Sciatic nerve (tissue), 2 donors: ENCODE data around the gene SLC29A3. TPM values are rescaled to one million over a fixed set of nuclear protein-coding genes. Genes with fewer than 3 reads are reported as not detected.

Experiments
- ATAC-seq: fragments of 200-7000 bp; cut with Tn5 transposase; one replicate; pipeline ENCODE4 v1.9.1; 2020; ENCODE audit warnings: mild to moderate bottlenecking, moderate library complexity
- DNase-seq: peaks from one replicate; pipeline ENCODE4 v3.0.0-alpha.2; 2020; ENCODE audit warnings: low spot score
- intact Hi-C: fragments of 100-400 bp; cut with DNase I; formaldehyde crosslinking; loops from one replicate; pipeline ENCODE4 v1.14.2; 2022
- total RNA-seq: library from RNA; stranded (reverse); fragmentation: NEBNext Ultra II Directional; extraction: Animal tissue kit (Norgen Biotek cat#: 25700); gene quantifications from one replicate; pipeline ENCODE4 v1.2.1, GENCODE V29; 2021
- donor health status: DM: no; HTN: no; CAD: no.
- donor health status: DM: no; HTN: no; CAD: no.

Gene SLC29A3
- total RNA-seq, 1 donor from 2014 or later: 8.7 TPM

DNA sequence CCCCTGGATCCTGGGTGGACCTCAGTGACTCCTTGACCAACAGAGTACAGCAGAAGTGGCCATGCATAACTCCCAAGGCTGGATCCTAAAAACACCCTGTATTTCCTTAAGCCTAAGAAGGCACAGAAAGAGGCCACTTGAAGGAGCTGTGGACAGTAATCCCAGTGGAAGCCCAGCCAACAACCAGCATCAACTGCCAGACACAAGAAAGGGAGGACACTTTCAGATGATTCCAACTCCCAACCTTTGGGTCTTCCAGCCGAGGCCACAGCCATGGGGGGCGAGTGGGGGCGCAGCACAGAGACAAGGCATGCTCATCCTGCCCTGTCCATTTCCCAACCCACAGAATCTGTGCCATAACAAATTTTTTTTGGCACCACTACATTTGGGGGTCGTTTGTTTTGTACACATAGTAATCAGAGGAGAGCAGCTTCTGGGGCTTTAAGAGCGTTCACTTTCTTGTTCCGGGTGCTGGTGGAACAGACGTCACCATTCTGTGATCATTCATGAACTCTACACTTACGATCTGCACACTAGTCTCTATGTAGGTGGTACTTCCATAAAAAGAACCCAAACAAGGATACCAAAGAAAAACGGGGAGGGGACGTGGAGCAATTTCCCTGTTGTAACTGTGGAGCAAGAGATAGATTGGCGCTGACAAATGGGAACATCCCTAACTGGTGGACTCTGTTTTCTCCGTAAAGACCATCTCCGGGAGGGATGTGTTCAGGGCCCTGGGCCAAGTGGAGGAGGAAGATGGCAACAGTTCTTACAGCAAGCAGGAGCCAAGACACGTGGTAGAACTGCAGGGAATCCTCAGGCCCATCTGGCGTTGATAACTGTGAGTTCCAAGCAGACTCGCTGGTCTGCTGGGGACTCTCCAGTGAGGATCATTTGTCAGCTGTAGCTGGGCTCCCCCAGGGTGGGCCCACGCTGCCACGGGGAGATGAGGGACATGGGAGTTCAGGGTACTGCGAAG is 6.0 kb upstream of the SLC29A3 start:
- peak; percentile 91 for ATAC-seq
- intact Hi-C loops: loop anchor here (5.0 to 10.0 kb wide), 3 partner anchors 252 to 582 kb away; no protein-coding TSS in a partner anchor
- peak; percentile 81 for DNase-seq

DNA sequence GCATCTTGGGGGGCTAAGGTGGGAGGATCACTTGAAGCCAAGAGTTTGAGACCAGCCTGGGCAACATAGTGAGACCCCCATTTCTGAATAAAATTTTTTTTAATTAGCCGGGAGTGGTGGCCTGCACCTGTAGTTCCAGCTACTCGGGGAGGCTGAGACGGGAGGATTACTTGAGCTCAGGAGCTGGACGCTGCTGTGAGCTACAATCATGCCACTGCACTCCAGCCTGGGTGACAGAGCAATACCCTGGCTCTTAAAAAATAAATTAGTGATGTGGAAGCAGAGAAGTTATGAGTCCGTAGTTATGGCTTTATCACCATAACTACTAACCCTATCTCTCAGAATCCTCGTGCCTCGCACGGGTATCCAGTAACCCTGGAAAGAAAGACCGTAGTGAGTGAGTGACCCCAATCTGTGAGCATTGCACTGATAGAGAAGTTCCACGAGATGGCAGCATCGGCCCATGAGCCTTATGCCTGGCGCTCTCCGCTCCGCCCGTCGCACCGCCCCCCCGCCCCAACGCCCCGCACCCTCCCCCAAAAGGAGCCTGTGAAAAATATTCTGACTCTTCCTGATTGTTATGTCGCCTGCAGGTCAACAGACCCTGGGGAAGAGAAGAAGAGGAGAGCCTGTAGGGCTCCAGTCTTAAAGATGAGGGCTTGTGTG is 4.9 kb upstream of the SLC29A3 start:
- DNase-seq (peak; percentile 79), ATAC-seq (peak; percentile 65)
- intact Hi-C loops: loop anchor here (5.0 to 10.0 kb wide), 3 partner anchors 251 to 581 kb away; no protein-coding TSS in a partner anchor

DNA sequence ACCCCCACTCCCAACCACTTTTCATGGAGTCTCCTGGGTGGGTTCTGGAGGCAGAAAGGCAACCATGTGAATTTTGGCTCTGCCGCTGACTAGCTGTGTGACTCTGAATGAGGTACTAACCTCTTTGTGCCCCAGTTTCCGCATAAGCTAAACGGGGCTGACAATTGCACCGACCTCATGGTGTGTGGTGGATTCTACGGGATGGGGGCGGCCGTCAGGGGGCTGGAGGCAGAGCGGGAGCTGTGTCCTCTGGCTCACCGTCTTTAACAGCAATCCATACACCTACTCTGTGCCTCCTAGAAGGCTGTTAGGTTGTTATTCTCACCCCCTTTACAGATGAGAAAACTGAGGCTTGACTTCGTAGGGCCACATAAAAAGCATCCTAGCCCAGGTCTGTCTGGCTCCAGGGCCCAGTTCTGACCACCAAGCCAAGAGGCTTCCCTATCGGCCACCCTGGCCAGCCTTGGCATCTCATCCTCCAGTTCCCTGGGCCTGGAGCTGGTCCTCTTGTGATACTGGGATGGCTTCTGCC is 4.3 kb upstream of the SLC29A3 start:
- DNase-seq (no peak), ATAC-seq (no peak)
- intact Hi-C loops: loop anchor here (5.0 to 10.0 kb wide), 3 partner anchors 250 to 580 kb away; no protein-coding TSS in a partner anchor

DNA sequence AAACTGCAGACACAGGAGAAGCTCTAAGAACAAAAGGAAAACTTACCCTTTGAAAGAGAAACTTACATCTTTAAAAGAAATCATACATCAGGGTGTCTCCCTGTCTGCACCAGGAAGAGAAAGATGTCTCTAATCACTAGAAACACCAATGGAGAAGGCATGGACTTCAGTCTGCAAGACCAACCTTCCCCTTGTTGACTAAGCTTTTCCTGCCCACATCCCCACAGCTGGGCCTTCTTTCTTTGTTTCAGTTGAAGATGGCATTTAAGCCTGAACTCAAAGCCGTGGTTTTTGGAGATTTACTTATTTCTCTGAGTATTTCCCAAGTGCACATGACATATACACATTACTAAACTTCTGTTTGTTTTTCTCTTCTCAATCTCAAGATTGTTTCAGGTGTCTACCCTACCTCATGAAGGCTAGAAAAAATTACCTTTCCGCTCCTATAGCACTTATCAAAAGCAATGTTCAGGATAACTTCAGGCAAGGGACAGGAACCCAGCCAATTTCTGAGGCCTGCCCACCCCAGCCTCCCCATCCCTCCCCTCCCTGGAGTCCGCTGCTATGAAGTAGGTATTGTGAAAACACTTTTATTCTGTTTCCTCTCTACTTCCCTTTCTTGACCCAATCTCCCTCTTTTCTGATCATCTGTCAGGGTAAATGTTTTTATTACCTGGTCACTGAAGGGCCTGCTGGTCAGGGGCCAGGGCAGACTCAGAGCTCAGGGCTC is 2.8 kb upstream of the SLC29A3 start:
- DNase-seq: no peak
- intact Hi-C loops: loop anchor here (10.0 kb wide), 2 partner anchors 249 to 579 kb away; no protein-coding TSS in a partner anchor
- ATAC-seq: no peak

DNA sequence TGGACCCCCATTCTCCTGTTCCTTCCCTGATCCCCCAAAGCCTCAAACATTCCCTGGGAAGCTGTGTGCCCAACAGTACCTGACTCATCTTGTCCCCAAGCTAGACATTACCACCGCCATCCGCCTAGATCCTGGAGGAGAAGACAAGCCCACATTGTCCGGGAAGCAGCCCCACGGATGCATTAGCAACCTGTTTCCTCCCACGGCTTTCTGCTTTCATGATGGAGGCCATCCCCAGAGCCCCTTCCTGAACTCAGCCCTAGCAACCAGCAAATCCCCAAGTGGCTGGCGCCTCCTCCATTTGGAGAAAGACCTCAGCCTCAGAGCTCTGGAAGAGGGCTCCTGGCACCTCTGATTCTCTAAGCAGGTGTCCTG is 2.3 kb upstream of the SLC29A3 start:
- ATAC-seq (no peak), DNase-seq (no peak)
- intact Hi-C loops: loop anchor here (10.0 kb wide), 2 partner anchors 248 to 578 kb away; no protein-coding TSS in a partner anchor

DNA sequence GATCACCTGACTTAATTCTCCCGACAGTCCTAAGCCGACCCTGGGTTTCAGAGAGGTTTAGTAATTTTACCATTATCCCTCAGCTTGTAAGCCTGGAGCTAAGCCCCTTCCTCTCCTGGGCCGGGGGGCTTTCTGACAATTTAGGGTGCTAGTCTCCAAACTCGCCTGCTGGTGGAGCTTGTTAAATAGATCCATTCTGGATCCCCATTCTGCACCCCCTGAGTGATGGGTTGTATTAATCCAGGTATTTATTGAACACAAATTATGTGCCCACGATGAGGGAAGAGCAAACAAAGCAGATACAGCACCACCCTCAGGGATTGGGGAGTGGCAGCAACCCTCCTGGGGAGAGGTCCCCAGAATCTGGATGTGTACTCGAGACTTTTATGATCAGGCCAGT is 1.3 kb upstream of the SLC29A3 start:
- intact Hi-C loops: loop anchor here (10.0 kb wide), 2 partner anchors 247 to 577 kb away; no protein-coding TSS in a partner anchor
- no peak for DNase-seq

DNA sequence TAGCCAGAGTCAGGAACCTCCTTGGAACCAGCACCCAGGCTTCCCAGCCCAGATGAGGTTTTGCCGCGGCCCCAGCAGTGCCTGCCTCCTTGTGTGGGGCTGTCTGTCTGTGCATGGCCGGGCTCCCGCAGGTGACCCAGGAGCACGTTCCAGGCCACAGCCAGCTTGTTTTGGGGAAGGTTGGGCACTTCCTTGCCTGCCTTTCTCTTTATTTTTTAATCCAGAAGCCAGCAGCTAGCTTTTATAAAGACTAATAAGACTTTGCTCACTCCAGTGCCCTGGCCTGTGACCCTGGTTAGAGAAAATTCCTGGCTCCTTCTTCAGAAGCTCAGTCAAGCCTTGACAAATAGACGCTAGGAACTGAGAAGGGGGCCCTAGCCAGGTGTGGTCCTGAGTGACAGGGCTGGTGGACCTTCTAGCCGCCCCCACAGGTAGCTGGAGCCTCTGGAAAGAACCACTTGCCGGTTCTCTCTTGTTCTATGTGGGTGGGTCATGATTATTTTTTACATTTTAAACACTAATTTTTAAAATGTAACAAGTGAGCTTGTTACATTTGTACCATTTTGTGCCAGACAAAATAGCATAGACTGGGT is 837 bp downstream of the SLC29A3 start:
- no peak for ATAC-seq
- intact Hi-C loops: loop anchor here (10.0 kb wide), 2 partner anchors 245 to 575 kb away; no protein-coding TSS in a partner anchor
- DNase-seq: no peak

More for the DNA sequence above, 1.3 kb upstream of the SLC29A3 start:
- no peak for ATAC-seq

DNA sequence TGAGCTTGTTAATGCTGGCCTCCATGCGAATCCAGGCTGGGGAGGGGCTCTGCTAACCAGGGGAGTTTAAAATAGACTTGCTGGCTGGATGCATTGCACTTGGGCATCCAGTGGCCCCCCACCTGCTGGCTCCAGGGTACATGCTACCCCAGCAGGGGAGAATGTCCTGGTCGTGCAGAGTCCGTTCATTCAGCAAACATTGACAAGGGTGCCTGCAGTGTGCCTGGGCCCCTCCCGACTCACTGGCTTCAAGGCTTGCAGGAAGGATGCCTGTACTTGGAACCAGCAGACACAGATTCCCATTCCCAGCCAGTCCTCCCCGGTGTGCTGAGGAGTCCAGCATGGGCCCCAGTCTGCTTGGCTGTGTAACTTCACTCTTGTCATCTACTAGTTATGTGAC is 1.5 kb downstream of the SLC29A3 start:
- DNase-seq (no peak), ATAC-seq (no peak)
- intact Hi-C loops: no loop called here

DNA sequence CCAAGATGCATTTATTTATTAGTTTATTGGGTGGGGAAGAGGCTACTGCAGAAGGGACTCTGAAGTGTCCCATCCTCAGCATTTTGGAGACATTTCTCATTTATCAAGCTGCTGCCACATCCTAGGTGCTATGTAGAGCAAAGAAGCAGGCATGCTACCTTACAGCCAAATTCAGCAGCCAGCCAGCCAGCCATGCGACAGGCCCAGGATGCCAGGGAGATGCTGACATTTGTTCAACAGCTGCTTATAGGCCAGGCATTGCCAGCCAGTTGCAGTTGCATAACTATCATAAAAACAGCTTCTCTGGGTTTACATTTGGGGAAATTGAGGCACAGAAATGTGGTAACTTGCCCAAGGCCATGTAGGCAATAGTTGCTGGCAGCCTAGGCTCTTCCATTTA is 2.3 kb downstream of the SLC29A3 start:
- intact Hi-C loops: no loop called here
- ATAC-seq (no peak), DNase-seq (no peak)

DNA sequence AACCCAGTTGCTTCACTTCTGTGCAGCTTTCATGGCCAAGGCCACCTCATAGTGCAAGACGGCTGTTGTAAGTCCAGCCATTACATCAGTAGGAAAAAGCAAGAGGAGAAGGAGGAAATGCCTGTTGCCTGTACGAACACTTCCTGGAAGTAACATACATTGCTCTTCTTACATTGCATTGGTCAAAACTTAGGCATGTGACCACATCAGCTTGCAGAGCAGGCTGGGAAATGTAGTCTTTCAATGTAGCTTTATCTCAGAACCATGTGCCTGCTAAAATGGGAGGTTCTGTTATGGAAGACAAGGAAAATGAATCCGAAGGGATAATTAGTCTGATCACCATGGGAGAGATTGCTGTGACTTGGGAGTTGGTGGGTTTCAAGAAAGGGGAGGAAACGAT is 4.3 kb downstream of the SLC29A3 start:
- intact Hi-C loops: no loop called here
- no peak for DNase-seq
- no peak for ATAC-seq

DNA sequence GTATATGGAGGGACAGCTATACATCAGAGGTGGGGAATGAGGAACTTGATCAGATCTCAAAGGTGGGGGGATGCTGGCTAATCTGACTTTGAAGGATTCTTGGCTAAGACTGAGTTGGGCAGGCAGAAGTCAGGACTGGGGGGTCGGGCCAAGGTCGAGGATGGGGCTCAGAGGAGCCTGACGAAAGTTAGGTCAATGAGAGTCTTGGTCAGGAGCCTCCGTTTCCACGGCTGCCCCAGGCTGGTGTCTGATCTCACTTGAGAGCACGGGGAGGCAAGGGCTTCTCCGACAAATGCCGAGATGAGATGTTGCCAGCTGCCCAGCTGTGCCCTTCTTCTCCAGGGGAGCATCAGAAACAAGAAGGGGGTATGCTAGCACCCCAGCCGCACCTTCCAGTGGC is 5.7 kb downstream of the SLC29A3 start:
- ATAC-seq (no peak), DNase-seq (no peak)
- intact Hi-C loops: no loop called here

DNA sequence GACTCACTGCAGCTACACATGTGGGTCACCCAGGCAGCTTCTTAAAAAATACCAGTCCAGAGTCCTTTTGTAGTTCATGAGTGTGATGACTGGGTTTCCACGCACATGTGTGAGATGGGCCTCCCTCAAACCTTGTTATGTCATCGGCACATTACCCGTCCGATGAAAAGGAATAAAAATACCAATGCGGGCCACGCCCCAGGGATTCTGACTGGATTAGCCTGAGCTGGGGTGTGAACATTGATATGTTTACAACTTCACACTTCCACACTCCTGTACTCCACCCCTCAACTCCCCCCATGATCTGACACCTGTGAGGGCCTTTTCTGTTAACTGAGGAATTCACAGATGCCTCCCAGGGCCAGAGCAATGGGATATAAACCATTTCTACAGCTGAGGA is 6.2 kb downstream of the SLC29A3 start:
- intact Hi-C loops: no loop called here
- DNase-seq: no peak
- ATAC-seq: no peak

DNA sequence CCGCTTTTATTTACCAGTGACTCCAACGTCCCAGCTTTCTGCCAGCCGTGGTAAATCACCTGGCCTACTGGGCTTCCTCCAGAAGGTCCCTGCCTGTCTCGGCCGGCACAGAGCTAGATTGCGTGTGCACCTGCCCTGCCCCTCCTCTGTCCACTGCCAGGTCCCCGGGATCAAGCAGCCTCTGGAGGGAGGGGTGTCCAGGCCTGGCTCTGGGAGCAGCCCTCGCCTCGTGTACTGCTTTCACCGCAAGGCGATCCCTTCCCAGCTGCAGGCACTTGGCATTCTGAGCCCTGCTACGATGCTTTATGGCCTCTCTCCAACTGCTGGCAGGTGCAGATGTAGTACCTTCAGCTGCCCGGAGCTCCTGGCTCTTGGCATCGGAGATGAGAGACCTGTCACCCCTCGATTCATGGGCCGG is 7.4 kb downstream of the SLC29A3 start:
- intact Hi-C loops: no loop called here
- ATAC-seq: no peak
- no peak for DNase-seq

DNA sequence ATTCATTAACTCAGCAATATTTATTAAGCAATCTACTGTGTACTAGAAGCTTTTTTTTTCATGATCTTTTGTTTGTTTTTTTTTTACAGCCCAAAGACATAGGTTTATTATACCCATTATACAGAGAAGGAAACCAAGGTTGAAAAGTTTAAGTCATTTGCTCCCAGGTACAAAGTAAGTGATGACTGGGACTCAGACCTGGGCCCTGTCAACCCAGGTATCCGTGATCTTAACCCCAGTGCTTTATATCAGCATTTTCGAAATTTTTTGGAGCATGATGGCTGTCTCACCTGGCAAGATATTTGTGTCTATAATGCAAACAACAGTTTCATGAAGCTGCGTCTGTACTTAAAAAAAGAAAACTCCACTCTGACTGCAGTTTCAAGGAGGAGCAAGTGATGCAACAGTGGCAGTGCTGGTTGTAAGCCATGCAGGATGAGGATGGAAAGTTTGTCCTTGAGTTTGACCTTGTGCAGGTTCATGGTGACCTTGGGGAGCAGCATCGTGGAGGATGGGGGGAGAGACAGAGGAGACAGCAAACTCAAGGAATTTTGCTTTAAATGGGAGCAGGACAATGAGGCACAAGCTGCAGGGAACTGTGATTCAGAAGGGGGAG is 11.8 kb downstream of the SLC29A3 start:
- DNase-seq (no peak), ATAC-seq (no peak)
- intact Hi-C loops: no loop called here

DNA sequence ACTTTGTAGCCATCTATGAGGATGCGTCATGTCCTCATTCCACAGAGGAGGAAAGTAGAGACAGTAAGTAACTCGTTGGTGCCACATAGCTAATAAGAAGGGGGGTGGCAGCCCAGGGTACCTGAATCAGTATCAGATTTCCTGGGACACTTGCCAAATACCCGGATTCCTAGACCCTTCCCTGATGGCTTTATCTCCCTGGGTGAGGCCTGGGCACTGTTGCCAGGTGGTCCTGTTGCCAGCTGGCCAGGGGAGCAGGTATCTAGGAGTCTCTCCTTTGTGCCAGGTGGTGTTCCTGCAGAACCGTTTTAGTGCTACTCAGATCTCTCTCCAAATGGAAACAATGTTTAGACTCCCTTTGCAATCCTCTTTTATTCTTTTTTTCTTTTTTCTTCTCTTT is 12.7 kb downstream of the SLC29A3 start:
- ATAC-seq: no peak
- intact Hi-C loops: no loop called here
- no peak for DNase-seq

DNA sequence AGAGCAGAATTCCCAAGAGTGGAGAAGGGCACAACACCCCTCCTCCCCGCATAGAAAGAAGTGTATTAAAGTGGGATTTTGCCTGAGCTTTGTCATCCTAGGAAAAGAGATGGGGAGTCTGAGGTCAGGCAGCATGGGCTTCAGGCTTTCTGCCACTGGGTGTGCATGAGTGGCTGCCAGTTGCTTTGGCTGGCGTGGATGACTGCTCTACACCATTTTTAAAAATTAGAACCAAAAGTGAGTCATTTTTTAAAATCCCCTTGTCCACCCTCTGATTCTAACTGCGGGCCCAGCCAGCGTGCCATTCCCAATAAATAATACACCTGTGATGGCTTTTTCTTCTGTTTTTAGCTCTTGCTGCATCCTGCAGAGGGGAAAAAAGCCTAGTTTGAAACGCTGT is 13.4 kb downstream of the SLC29A3 start:
- intact Hi-C loops: no loop called here
- ATAC-seq: no peak
- DNase-seq: no peak

DNA sequence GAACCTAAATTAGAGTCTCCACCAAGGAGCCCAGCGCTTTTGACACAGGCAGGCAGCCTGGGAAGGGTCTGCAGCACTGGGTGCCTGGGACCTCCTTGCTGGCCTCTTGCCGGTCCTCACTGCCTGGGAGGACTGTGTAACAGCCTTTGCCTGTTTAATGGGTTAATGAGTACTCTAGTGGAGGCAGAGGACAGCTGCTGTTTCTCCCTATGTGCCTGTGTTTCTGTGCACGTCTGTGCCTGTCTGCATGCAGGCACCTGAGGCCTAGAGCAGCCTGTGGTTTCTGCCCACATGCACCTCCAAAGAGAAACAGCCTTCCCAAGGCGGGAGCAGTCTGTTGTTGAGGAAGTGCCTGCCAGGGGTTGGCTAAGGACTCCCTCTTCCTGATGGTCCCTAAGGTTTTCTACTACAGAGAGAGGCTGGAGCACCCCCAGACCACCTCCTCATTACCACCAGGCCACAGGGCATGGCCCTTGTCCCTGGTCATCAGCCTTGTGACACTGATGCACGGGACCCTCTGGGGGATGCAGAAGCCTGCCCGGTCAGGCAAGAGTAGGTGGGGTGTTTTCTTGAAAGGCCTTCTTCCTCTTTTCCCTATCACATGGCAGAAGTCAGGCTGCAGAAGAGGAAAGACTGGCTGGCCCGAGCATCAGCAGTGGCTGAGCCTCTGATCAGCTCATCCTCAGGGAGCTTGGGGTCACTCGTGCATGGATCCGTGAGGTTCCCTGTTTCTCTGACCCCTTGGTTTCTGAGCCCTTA is 14.2 kb downstream of the SLC29A3 start:
- intact Hi-C loops: no loop called here
- peak; percentile 65 for ATAC-seq
- no peak for DNase-seq
